ENCODE measurements around the gene TOMT. TPM values are rescaled to one million over a fixed set of nuclear protein-coding genes. Genes with fewer than 3 reads are reported as not detected.
A peak's percentile ranks its signal among the peaks of the same experiment; 100 is the strongest.

TOMT gene, protein sequence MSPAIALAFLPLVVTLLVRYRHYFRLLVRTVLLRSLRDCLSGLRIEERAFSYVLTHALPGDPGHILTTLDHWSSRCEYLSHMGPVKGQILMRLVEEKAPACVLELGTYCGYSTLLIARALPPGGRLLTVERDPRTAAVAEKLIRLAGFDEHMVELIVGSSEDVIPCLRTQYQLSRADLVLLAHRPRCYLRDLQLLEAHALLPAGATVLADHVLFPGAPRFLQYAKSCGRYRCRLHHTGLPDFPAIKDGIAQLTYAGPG
- total RNA-seq (not detected), polyA plus RNA-seq (not detected)
- long read RNA-seq, donor 1 = 0 reads
- long read RNA-seq, donor 2 = 0 reads

DNA sequence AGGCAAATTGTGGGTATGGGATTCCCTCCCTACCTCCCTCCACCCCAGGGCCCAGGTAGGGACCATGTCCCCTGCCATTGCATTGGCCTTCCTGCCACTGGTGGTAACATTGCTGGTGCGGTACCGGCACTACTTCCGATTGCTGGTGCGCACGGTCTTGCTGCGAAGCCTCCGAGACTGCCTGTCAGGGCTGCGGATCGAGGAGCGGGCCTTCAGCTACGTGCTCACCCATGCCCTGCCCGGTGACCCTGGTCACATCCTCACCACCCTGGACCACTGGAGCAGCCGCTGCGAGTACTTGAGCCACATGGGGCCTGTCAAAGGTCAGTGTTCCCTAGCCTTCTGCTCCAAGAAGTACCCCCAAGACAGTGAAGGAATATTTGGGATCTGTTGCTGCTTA lies at the start of gene TOMT:
Gene TOMT (plus strand): TSS at position 37 of the 400 bp plus-strand sequence. CDS start 28 bp downstream, at position 65.
- no peaks in the 10 kb centered on the region for H3K9me3 ChIP-seq
- no peak within 1 kb of the TSS for H3K27ac ChIP-seq
- H3K4me1 ChIP-seq = peaks cover 22% of the 10 kb centered on the region
- 92 to 96% (median 95%) methylated on average over 14 of the region's 14 CpGs for WGBS, 3 donors
- no peaks in the 10 kb centered on the region for H3K27me3 ChIP-seq (ENCODE audit: insufficient read depth in 3 of 3, low read length in 2 of 3)
- no peak within 1 kb of the TSS for H3K4me3 ChIP-seq
- H3K36me3 ChIP-seq (ENCODE audit: insufficient read depth in 1 of 2, low read depth in 1 of 2) = peaks cover 0 to 19% of the 10 kb centered on the region in 2 donors
- ATAC-seq (no peak), DNase-seq (no peak)
- TF ChIP-seq, protein P1, sequence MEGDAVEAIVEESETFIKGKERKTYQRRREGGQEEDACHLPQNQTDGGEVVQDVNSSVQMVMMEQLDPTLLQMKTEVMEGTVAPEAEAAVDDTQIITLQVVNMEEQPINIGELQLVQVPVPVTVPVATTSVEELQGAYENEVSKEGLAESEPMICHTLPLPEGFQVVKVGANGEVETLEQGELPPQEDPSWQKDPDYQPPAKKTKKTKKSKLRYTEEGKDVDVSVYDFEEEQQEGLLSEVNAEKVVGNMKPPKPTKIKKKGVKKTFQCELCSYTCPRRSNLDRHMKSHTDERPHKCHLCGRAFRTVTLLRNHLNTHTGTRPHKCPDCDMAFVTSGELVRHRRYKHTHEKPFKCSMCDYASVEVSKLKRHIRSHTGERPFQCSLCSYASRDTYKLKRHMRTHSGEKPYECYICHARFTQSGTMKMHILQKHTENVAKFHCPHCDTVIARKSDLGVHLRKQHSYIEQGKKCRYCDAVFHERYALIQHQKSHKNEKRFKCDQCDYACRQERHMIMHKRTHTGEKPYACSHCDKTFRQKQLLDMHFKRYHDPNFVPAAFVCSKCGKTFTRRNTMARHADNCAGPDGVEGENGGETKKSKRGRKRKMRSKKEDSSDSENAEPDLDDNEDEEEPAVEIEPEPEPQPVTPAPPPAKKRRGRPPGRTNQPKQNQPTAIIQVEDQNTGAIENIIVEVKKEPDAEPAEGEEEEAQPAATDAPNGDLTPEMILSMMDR (IDR thresholded peaks at IDR 0.05) = no peak
- intact Hi-C loops (cut with DNase I) = no loop called here

DNA sequence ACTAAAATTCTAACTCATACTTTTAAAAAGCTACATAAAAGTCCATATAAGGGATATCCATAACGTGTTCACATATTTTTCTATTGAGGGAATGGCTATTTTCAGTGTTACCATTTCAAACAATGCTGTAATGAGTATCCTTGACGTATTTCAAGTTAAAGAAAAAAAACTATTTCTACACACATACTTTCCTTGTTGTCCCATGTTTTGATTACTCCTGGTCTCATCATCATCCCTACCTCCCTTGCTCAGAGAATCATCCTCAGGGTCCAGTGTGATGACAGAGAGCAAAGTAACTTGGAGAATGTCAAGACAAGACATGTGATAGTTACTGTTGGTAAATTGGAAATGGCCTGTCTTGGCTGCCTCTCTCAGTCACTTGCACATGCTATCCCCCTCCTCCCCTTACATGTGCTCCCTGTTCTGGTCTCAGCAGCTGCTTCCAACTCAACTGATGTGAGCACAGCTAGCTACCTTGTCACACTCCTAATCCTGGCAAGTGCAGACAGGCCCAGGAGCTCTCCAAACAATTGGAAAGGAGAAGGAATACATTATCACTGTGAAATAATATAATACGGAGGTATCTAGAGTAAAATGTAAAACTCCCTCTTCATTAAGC lies 47.2 kb upstream of the TOMT start:
- WGBS, 3 donors = 26 to 55% (median 36%) methylated on average over 3 of the region's 3 CpGs
- ATAC-seq (peak; percentile 94 to 97 (median 96)), DNase-seq (peak in 1 of 2 donors; percentile 59)
- TF ChIP-seq, protein P1 (IDR thresholded peaks at IDR 0.05) = no peak
- intact Hi-C loops (cut with DNase I) = no loop called here
- H3K36me3 ChIP-seq (ENCODE audit: insufficient read depth in 1 of 2, low read depth in 1 of 2) = peaks cover 0 to 7% of the 10 kb centered on the region in 2 donors
- H3K27ac ChIP-seq = peak overlapping the region; percentile 76
- H3K4me3 ChIP-seq = no peak overlapping the region
- no peaks in the 10 kb centered on the region for H3K9me3 ChIP-seq
- H3K27me3 ChIP-seq (ENCODE audit: insufficient read depth in 3 of 3, low read length in 2 of 3) = no peaks in the 10 kb centered on the region
- peaks cover 13% of the 10 kb centered on the region for H3K4me1 ChIP-seq

DNA sequence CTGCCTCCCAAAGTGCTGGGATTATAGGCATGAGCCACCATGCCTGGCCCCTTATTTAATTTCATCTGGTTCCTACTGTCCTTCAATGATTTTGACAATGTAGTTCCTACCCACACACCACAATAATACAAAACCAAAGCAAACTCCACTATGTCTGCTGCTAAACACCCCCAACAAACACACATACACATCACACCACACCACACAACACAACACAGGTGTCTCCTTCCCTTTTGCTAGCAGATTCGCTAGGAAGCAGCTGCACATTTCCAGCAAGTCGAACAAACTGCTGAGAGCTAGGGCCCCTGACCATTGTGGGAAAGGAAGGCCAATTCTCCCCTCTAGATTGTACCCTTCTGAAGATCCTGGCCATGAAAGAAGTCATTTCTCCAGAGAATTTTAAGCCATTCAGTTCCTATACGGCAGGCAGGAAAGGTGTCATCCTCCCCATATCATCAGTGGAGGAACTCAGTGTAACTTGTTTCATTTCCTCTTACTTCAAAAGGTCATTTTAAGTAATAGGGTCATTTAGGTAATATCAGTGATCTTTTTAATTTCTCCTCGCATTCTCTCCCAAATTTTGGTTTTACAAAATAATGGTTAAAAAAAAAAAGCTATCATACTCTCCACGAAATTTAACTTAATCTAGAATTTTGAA lies 43.9 kb upstream of the TOMT start:
- Histone ChIP-seq H3K27me3 (ENCODE audit: insufficient read depth in 3 of 3, low read length in 2 of 3) (no peaks in the 10 kb centered on the region), H3K4me1 (peaks cover 18% of the 10 kb centered on the region), H3K9me3 (no peaks in the 10 kb centered on the region), H3K36me3 (ENCODE audit: insufficient read depth in 1 of 2, low read depth in 1 of 2) (peaks cover 3 to 7% of the 10 kb centered on the region in 2 donors), H3K27ac (no peak overlapping the region), H3K4me3 (no peak overlapping the region)
- ATAC-seq (no peak), DNase-seq (no peak)
- TF ChIP-seq, protein P1 (IDR thresholded peaks at IDR 0.05) = no peak
- 85 to 86% (median 85%) methylated on average over 5 of the region's 5 CpGs for WGBS, 3 donors
- intact Hi-C loops (cut with DNase I) = no loop called here

DNA sequence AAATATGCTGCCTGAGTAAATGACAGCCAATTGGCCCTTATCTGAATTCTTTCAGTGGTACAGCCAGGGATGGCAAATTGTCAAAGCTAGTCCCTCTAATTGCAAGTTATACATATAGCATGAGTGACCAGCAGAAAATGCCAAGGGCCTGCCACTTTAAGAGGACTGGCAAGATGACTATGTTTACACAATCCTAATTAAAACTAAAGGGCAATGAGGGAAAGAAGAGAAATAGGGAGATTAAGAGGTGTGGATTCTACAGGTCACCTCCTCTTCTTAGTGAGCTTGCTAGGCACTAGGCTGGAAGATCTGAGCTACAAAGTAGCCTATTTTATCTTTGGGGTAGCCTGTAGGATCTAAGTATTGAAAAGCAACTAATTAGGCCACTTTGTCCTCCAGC lies 38.9 kb upstream of the TOMT start:
- peak overlapping the region; percentile 30 for H3K27ac ChIP-seq
- H3K9me3 ChIP-seq = no peaks in the 10 kb centered on the region
- H3K4me1 ChIP-seq = peaks cover 45% of the 10 kb centered on the region
- peaks cover 5 to 11% of the 10 kb centered on the region in 2 donors for H3K36me3 ChIP-seq (ENCODE audit: insufficient read depth in 1 of 2, low read depth in 1 of 2)
- no peak overlapping the region for H3K4me3 ChIP-seq
- TF ChIP-seq, protein P1 (IDR thresholded peaks at IDR 0.05) = no peak
- H3K27me3 ChIP-seq (ENCODE audit: insufficient read depth in 3 of 3, low read length in 2 of 3) = no peaks in the 10 kb centered on the region
- DNase-seq = no peak
- intact Hi-C loops (cut with DNase I) = no loop called here
- ATAC-seq = no peak
